Neural progenitor cell (in vitro differentiated cells): Measurements from ENCODE around the gene RAPGEF4.

Experiments
- EZH2 ChIP-seq: fragments of 200-600 bp; sonication (generic); IDR thresholded peaks from 2 replicates; pipeline ENCODE4 v1.6.1; 2017; ENCODE audit warnings: antibody characterized with exemption, mild to moderate bottlenecking, moderate library complexity
- TF ChIP-seq, protein P1 (sequence below): fragments of 200-600 bp; sonication (generic); IDR thresholded peaks from 2 replicates; pipeline ENCODE4 v1.5.1; 2017; ENCODE audit warnings: antibody characterized with exemption, mild to moderate bottlenecking

GRCh38 chr2:172739661-172740266, 4.1 kb downstream of the RAPGEF4 start:
- TF ChIP-seq, protein P1, sequence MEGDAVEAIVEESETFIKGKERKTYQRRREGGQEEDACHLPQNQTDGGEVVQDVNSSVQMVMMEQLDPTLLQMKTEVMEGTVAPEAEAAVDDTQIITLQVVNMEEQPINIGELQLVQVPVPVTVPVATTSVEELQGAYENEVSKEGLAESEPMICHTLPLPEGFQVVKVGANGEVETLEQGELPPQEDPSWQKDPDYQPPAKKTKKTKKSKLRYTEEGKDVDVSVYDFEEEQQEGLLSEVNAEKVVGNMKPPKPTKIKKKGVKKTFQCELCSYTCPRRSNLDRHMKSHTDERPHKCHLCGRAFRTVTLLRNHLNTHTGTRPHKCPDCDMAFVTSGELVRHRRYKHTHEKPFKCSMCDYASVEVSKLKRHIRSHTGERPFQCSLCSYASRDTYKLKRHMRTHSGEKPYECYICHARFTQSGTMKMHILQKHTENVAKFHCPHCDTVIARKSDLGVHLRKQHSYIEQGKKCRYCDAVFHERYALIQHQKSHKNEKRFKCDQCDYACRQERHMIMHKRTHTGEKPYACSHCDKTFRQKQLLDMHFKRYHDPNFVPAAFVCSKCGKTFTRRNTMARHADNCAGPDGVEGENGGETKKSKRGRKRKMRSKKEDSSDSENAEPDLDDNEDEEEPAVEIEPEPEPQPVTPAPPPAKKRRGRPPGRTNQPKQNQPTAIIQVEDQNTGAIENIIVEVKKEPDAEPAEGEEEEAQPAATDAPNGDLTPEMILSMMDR: no peak
- TF ChIP-seq EZH2: no peak
